Measurements from ENCODE around the gene ZNF652. TPM values are rescaled to one million over a fixed set of nuclear protein-coding genes. Genes with fewer than 3 reads are reported as not detected.

Gene ZNF652
- total and polyA plus RNA-seq, 2 experiments from 2014 or later, result 36.2 to 54.5 TPM

DNA sequence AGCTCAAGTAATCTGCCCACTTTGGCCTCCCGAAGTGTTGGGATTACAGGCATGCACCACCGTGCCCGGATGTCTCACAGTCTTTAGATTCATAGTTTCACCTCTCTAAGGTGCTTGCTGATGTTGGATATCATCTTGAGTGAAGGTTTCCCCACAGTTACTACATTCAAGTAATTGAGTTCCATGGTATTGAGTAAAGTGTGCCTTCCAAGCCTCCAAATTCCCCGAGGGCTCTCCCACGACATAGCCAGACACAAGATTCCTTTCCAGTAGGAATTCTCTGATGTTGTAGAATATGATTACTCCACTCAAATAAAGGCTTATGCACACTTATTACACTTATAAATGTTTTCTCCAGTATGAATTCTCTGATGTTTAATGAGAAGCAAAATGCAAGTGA lies 16.3 kb upstream of the ZNF652 start:
- Histone ChIP-seq H2AFZ (no peak overlapping the region), H3K4me2 (no peak overlapping the region), H3F3A (replicated peaks; ENCODE audit: low read depth) (no peaks in the 10 kb centered on the region), H3K79me2 (replicated peaks; ENCODE audit: insufficient read depth) (no peaks in the 10 kb centered on the region), H3K4me3 (no peak overlapping the region), H3K27me3 (ENCODE audit: insufficient read depth) (no peaks in the 10 kb centered on the region), H3K36me3 (ENCODE audit: insufficient read depth) (no peaks in the 10 kb centered on the region), H3K9me2 (ENCODE audit: insufficient read depth) (no peaks in the 10 kb centered on the region), H4K20me1 (replicated peaks; ENCODE audit: insufficient read depth) (no peaks in the 10 kb centered on the region), H3K4me1 (ENCODE audit: insufficient read depth) (peaks cover 13% of the 10 kb centered on the region; the same call in 1 of the 2 replicates), H3K27ac (ENCODE audit: low read depth) (no peak overlapping the region)
- TF ChIP-seq, protein P1, sequence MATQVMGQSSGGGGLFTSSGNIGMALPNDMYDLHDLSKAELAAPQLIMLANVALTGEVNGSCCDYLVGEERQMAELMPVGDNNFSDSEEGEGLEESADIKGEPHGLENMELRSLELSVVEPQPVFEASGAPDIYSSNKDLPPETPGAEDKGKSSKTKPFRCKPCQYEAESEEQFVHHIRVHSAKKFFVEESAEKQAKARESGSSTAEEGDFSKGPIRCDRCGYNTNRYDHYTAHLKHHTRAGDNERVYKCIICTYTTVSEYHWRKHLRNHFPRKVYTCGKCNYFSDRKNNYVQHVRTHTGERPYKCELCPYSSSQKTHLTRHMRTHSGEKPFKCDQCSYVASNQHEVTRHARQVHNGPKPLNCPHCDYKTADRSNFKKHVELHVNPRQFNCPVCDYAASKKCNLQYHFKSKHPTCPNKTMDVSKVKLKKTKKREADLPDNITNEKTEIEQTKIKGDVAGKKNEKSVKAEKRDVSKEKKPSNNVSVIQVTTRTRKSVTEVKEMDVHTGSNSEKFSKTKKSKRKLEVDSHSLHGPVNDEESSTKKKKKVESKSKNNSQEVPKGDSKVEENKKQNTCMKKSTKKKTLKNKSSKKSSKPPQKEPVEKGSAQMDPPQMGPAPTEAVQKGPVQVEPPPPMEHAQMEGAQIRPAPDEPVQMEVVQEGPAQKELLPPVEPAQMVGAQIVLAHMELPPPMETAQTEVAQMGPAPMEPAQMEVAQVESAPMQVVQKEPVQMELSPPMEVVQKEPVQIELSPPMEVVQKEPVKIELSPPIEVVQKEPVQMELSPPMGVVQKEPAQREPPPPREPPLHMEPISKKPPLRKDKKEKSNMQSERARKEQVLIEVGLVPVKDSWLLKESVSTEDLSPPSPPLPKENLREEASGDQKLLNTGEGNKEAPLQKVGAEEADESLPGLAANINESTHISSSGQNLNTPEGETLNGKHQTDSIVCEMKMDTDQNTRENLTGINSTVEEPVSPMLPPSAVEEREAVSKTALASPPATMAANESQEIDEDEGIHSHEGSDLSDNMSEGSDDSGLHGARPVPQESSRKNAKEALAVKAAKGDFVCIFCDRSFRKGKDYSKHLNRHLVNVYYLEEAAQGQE (IDR thresholded peaks at IDR 0.05; ENCODE audit: unreplicated experiment), result no peak
- TF ChIP-seq ZNF114 (CRISPR knock-in tag; IDR thresholded peaks at IDR 0.05) (no peak), JUNB (IDR thresholded peaks at IDR 0.05; ENCODE audit: unreplicated experiment) (no peak), NANOG (IDR thresholded peaks at IDR 0.05; ENCODE audit: borderline replicate concordance) (no peak), ZNF331 (CRISPR knock-in tag; IDR thresholded peaks at IDR 0.05; ENCODE audit: low read depth) (no peak), EZH2 (IDR thresholded peaks at IDR 0.05; ENCODE audit: low read depth, unreplicated experiment) (no peak), CREB1 (CRISPR knock-in tag; IDR thresholded peaks at IDR 0.05; ENCODE audit: low read depth) (no peak)
- TF ChIP-seq, protein P2, sequence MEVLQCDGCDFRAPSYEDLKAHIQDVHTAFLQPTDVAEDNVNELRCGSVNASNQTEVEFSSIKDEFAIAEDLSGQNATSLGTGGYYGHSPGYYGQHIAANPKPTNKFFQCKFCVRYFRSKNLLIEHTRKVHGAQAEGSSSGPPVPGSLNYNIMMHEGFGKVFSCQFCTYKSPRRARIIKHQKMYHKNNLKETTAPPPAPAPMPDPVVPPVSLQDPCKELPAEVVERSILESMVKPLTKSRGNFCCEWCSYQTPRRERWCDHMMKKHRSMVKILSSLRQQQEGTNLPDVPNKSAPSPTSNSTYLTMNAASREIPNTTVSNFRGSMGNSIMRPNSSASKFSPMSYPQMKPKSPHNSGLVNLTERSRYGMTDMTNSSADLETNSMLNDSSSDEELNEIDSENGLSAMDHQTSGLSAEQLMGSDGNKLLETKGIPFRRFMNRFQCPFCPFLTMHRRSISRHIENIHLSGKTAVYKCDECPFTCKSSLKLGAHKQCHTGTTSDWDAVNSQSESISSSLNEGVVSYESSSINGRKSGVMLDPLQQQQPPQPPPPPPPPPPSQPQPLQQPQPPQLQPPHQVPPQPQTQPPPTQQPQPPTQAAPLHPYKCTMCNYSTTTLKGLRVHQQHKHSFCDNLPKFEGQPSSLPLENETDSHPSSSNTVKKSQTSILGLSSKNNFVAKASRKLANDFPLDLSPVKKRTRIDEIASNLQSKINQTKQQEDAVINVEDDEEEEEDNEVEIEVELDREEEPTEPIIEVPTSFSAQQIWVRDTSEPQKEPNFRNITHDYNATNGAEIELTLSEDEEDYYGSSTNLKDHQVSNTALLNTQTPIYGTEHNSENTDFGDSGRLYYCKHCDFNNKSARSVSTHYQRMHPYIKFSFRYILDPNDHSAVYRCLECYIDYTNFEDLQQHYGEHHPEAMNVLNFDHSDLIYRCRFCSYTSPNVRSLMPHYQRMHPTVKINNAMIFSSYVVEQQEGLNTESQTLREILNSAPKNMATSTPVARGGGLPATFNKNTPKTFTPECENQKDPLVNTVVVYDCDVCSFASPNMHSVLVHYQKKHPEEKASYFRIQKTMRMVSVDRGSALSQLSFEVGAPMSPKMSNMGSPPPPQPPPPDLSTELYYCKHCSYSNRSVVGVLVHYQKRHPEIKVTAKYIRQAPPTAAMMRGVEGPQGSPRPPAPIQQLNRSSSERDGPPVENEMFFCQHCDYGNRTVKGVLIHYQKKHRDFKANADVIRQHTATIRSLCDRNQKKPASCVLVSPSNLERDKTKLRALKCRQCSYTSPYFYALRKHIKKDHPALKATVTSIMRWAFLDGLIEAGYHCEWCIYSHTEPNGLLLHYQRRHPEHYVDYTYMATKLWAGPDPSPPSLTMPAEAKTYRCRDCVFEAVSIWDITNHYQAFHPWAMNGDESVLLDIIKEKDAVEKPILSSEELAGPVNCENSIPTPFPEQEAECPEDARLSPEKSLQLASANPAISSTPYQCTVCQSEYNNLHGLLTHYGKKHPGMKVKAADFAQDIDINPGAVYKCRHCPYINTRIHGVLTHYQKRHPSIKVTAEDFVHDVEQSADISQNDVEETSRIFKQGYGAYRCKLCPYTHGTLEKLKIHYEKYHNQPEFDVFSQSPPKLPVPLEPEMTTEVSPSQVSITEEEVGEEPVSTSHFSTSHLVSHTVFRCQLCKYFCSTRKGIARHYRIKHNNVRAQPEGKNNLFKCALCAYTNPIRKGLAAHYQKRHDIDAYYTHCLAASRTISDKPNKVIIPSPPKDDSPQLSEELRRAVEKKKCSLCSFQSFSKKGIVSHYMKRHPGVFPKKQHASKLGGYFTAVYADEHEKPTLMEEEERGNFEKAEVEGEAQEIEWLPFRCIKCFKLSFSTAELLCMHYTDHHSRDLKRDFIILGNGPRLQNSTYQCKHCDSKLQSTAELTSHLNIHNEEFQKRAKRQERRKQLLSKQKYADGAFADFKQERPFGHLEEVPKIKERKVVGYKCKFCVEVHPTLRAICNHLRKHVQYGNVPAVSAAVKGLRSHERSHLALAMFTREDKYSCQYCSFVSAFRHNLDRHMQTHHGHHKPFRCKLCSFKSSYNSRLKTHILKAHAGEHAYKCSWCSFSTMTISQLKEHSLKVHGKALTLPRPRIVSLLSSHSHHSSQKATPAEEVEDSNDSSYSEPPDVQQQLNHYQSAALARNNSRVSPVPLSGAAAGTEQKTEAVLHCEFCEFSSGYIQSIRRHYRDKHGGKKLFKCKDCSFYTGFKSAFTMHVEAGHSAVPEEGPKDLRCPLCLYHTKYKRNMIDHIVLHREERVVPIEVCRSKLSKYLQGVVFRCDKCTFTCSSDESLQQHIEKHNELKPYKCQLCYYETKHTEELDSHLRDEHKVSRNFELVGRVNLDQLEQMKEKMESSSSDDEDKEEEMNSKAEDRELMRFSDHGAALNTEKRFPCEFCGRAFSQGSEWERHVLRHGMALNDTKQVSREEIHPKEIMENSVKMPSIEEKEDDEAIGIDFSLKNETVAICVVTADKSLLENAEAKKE (CRISPR knock-in tag; IDR thresholded peaks at IDR 0.05), result no peak
- Mint-ChIP-seq H3K9me3 (no peaks in the 10 kb centered on the region), H3K4me3 (no peak overlapping the region), H3K4me1 (peaks cover 13% of the 10 kb centered on the region), H3K27ac (no peak overlapping the region), H3K36me3 (ENCODE audit: low read depth) (no peaks in the 10 kb centered on the region), H3K27me3 (ENCODE audit: insufficient read depth, low read depth, poor library complexity) (peaks cover 13% of the 10 kb centered on the region)
- no peak for ATAC-seq
- DNase-seq (ENCODE audit: low spot score), result no peak

Data from GM23338 (cell line).